Measurements from ENCODE around the gene TMEM62. TPM values are rescaled to one million over a fixed set of nuclear protein-coding genes. Genes with fewer than 3 reads are reported as not detected.

Gene TMEM62
- total and polyA plus RNA-seq, 10 donors = 17.7 to 47.7 (median 29.9) TPM

- intact Hi-C loops (cut with DNase I; ENCODE audit: low total_unique reads) = no loop called here
Measured at GRCh38 chr15:43094416-43095030, 38.9 kb upstream of the TMEM62 start.

DNA sequence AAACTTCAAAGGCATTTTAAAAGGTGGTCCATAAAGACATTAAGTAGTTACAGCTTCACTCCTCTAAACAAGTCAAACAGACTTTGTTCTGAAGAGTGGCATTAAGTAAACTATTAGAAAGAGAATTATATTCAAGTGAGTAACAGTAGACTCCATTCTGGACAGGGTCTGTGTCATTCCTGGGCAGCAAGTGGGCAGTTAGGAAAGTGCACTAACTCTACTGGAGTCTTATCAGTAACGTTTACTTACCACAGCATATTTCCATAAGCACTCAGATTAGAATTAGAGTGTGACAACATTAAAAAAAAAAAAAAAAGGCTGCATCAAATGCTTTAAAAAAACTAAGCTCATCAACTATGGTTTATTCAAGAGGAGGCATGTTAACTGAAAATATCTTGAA is 38.1 kb upstream of the TMEM62 start:
- Histone ChIP-seq H3K4me1 (peaks cover 4 to 82% (median 28%) of the 10 kb centered on the region in 6 donors), H3K36me3 (peaks cover 0 to 58% (median 6%) of the 10 kb centered on the region in 6 donors), H3K9me3 (no peaks in the 10 kb centered on the region), H3K27me3 (replicated peaks in 1 of 7) (no peaks in the 10 kb centered on the region), H3K27ac (no peak overlapping the region), H3K4me3 (no peak overlapping the region)
- TF ChIP-seq POLR2A (IDR thresholded peaks at IDR 0.05) (no peak), CTCF (IDR thresholded peaks at IDR 0.05 in 8 of 11, conservative IDR thresholded peaks at IDR 0.05 in 3 of 11) (no peak), POLR2AphosphoS5 (IDR thresholded peaks at IDR 0.05) (no peak)
- intact Hi-C loops (cut with DNase I; ENCODE audit: low total_unique reads) = no loop called here
- WGBS, 5 donors = 39 to 58% (median 50%) methylated on average over 1 of the region's 1 CpG
- DNase-seq = no peak

More at GRCh38 chr15:43094416-43095030, 38.9 kb upstream of the TMEM62 start:
- Histone ChIP-seq H3K36me3 (peaks cover 0 to 51% (median 3%) of the 10 kb centered on the region in 6 donors), H3K27ac (no peak overlapping the region), H3K27me3 (replicated peaks in 1 of 7) (no peaks in the 10 kb centered on the region), H3K9me3 (no peaks in the 10 kb centered on the region), H3K4me3 (no peak overlapping the region), H3K4me1 (peaks cover 4 to 82% (median 28%) of the 10 kb centered on the region in 6 donors)
- no peak for TF ChIP-seq POLR2A (IDR thresholded peaks at IDR 0.05)
- TF ChIP-seq POLR2AphosphoS5 (IDR thresholded peaks at IDR 0.05) = no peak
- no peak for TF ChIP-seq CTCF (IDR thresholded peaks at IDR 0.05 in 8 of 11, conservative IDR thresholded peaks at IDR 0.05 in 3 of 11)
- 63 to 74% (median 70%) methylated on average over 1 of the region's 1 CpG for WGBS, 5 donors
- DNase-seq = no peak

DNA sequence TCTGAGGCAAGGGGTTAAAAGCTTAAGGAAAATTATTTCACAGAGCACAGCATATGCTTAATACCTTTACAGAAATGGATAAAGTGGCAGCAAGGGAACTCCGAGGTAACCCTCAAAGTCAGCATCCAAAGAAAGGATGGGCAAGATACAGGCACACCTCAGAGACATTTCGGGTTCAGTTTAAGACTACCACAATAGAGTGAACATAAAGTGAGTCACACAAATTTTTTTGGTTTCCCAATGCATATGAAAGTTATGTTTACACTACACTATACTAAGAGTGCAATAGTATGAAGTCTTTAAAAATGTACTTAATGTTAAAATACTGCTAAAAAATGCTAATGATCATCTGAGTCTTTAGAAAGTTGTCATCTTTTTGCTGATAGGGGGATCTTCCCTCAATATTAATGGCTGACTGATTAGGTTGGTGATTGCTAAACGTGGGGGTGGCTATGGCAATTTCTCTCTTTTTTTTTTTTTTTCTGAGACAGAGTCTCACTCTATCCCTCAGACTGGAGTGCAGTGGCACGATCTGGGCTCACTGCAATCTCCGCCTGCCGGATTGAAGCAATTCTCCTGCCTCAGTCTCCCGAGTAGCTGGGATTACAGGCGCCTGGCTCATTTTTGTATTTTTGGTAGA is 37.6 kb upstream of the TMEM62 start:
- peaks cover 4 to 82% (median 28%) of the 10 kb centered on the region in 6 donors for H3K4me1 ChIP-seq
- H3K4me3 ChIP-seq = no peak overlapping the region
- DNase-seq = no peak
- intact Hi-C loops (cut with DNase I; ENCODE audit: low total_unique reads) = no loop called here
- H3K27ac ChIP-seq = no peak overlapping the region
- 89 to 95% (median 93%) methylated on average over 8 of the region's 8 CpGs for WGBS, 5 donors
- TF ChIP-seq CTCF (IDR thresholded peaks at IDR 0.05 in 8 of 11, conservative IDR thresholded peaks at IDR 0.05 in 3 of 11) (no peak), POLR2A (IDR thresholded peaks at IDR 0.05) (no peak), POLR2AphosphoS5 (IDR thresholded peaks at IDR 0.05) (no peak)
- H3K9me3 ChIP-seq = no peaks in the 10 kb centered on the region
- no peaks in the 10 kb centered on the region for H3K27me3 ChIP-seq (replicated peaks in 1 of 7)
- peaks cover 0 to 64% (median 12%) of the 10 kb centered on the region in 6 donors for H3K36me3 ChIP-seq

DNA sequence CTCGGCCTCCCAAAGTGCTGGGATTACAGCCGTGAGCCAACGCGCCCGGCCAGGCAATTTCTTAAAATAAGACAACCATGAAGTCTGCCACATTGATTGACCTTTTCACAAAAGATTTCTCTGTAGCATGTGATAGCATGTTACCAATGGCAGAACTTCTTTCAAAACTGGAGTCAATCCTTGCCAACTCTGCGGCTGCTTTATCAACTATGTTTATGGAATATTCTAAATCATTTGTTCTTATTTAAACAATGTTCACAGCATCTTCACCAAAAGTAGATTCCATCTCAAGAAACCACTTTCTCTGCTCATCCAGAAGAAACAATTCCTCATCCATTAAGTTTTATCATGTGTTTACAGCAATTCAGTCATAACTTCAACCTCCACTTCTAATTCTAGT is 37.0 kb upstream of the TMEM62 start:
- Histone ChIP-seq H3K4me1 (peaks cover 4 to 88% (median 30%) of the 10 kb centered on the region in 6 donors), H3K27ac (no peak overlapping the region), H3K27me3 (replicated peaks in 1 of 7) (no peaks in the 10 kb centered on the region), H3K4me3 (no peak overlapping the region), H3K9me3 (no peaks in the 10 kb centered on the region), H3K36me3 (peaks cover 0 to 65% (median 14%) of the 10 kb centered on the region in 6 donors)
- 93 to 100% (median 96%) methylated on average over 6 of the region's 6 CpGs for WGBS, 5 donors
- no peak for DNase-seq
- intact Hi-C loops (cut with DNase I; ENCODE audit: low total_unique reads) = no loop called here
- TF ChIP-seq POLR2AphosphoS5 (IDR thresholded peaks at IDR 0.05) (no peak), CTCF (IDR thresholded peaks at IDR 0.05 in 8 of 11, conservative IDR thresholded peaks at IDR 0.05 in 3 of 11) (no peak), POLR2A (IDR thresholded peaks at IDR 0.05) (no peak)

Measured in spleen (tissue), 11 donors.